Mesendoderm (in vitro differentiated cells): ENCODE results near the gene PRX.
"Not testable (repeated sequence)": the region's sequence is repeated elsewhere in the genome, so short reads cannot be mapped to it uniquely, and the experiment has no call there.

ENCODE experiments used
- DNase-seq: peaks from one replicate; pipeline ENCODE4 v3.0.0; 2013
- H2AK5ac ChIP-seq: 2 replicates; pipeline ENCODE4 v1.6.1; 2013; ENCODE audit warnings: low read length, inconsistent platforms
- H2BK120ac ChIP-seq: 2 replicates; pipeline ENCODE4 v1.6.1; 2013; ENCODE audit warnings: low read depth, mild to moderate bottlenecking, low read length, moderate library complexity, mixed read lengths
- H2BK15ac ChIP-seq: replicated peaks from 2 replicates; pipeline ENCODE4 v1.6.1; 2013; ENCODE audit warnings: low read depth, mild to moderate bottlenecking, moderate library complexity
- H2BK5ac ChIP-seq: 2 replicates; pipeline ENCODE4 v1.6.1; 2013; ENCODE audit warnings: low read length, inconsistent platforms
- H3K18ac ChIP-seq: 2 replicates; pipeline ENCODE4 v1.6.1; 2013; ENCODE audit warnings: mild to moderate bottlenecking, low read length, mixed read lengths
- H3K23ac ChIP-seq: one replicate; pipeline ENCODE4 v1.6.1; 2013; ENCODE audit warnings: low read length
- H3K27ac ChIP-seq: 2 replicates; pipeline ENCODE4 v1.5.1; 2013; ENCODE audit warnings: low read depth, mild to moderate bottlenecking, inconsistent platforms, low read length, moderate library complexity
- H3K27me3 ChIP-seq: 2 replicates; pipeline ENCODE4 v1.6.1; 2013; ENCODE audit warnings: low read length, control low read depth, mild to moderate bottlenecking, inconsistent platforms; ENCODE audit not compliant: insufficient read depth, poor library complexity
- H3K36me3 ChIP-seq: 2 replicates; pipeline ENCODE4 v1.6.1; 2013; ENCODE audit warnings: low read length, inconsistent platforms; ENCODE audit not compliant: control insufficient read depth, insufficient read depth
- H3K4ac ChIP-seq: one replicate; pipeline ENCODE4 v1.6.1; 2013; ENCODE audit warnings: low read depth, mild to moderate bottlenecking, low read length, moderate library complexity
- H3K4me1 ChIP-seq: 2 replicates; pipeline ENCODE4 v1.6.1; 2013; ENCODE audit warnings: low read depth, low read length, inconsistent platforms; ENCODE audit not compliant: control insufficient read depth
- H3K4me2 ChIP-seq: 2 replicates; pipeline ENCODE4 v1.6.1; 2013; ENCODE audit warnings: low read length
- H3K4me3 ChIP-seq: 2 replicates; pipeline ENCODE4 v1.5.1; 2013; ENCODE audit warnings: mild to moderate bottlenecking, low read length
- H3K56ac ChIP-seq: one replicate; pipeline ENCODE4 v1.6.1; 2013; ENCODE audit warnings: low read length
- H3K79me1 ChIP-seq: 2 replicates; pipeline ENCODE4 v1.6.1; 2013; ENCODE audit warnings: low read length, inconsistent platforms
- H3K79me2 ChIP-seq: 2 replicates; pipeline ENCODE4 v1.6.1; 2013; ENCODE audit warnings: mild to moderate bottlenecking, low read length; ENCODE audit not compliant: control insufficient read depth, insufficient read depth
- H3K9ac ChIP-seq: 2 replicates; pipeline ENCODE4 v1.6.1; 2013; ENCODE audit warnings: low read length, inconsistent platforms
- H4K5ac ChIP-seq: one replicate; pipeline ENCODE4 v1.6.1; 2013; ENCODE audit warnings: low read length
- H4K8ac ChIP-seq: one replicate; pipeline ENCODE4 v1.6.1; 2013; ENCODE audit warnings: low read depth, mild to moderate bottlenecking, control low read depth, low read length, moderate library complexity
- WGBS: extraction: QIAGEN DNeasy Blood & Tissue Kit; methylation state at CpG from one replicate; pipeline ENCODE4 v1.1.7; 2013; ENCODE audit warnings: low lambda C conversion rate, missing lambda C conversion rate; ENCODE audit not compliant: insufficient coverage; ENCODE audit errors: extremely low coverage; 5-methylcytosine and 5-hydroxymethylcytosine counted together

PRX gene

GRCh38 chr19:40442328-40443130, 29.4 kb upstream of the PRX start:
- H3K79me2 ChIP-seq = peaks cover 23% of the 10 kb centered on the region
- no peak for DNase-seq
- H4K5ac ChIP-seq = no peak overlapping the region
- peak overlapping the region; percentile 90 for H3K4me2 ChIP-seq
- H2AK5ac ChIP-seq = no peak overlapping the region
- H2BK5ac ChIP-seq = no peak overlapping the region
- no peak overlapping the region for H3K18ac ChIP-seq
- peaks cover 11% of the 10 kb centered on the region for H3K79me1 ChIP-seq
- H3K4me3 ChIP-seq = peak overlapping the region; percentile 65
- H4K8ac ChIP-seq = no peak overlapping the region
- peaks cover 2% of the 10 kb centered on the region for H3K36me3 ChIP-seq
- H3K9ac ChIP-seq = peak overlapping the region; percentile 86
- H3K4me1 ChIP-seq = no peaks in the 10 kb centered on the region
- peak overlapping the region; percentile 84 for H3K56ac ChIP-seq
- WGBS = no CpG with 5 or more reads among the region's 22 CpGs
- no peak overlapping the region for H2BK120ac ChIP-seq
- H2BK15ac ChIP-seq = no peak overlapping the region
- no peak overlapping the region for H3K4ac ChIP-seq
- no peaks in the 10 kb centered on the region for H3K27me3 ChIP-seq
- H3K27ac ChIP-seq = peak overlapping the region; percentile 20
- H3K23ac ChIP-seq = no peak overlapping the region

- H2BK5ac ChIP-seq = no peak overlapping the region
- H2BK15ac ChIP-seq = no peak overlapping the region
- H2BK120ac ChIP-seq = no peak overlapping the region
- H3K79me1 ChIP-seq = peaks cover 11% of the 10 kb centered on the region
- WGBS = no CpG with 5 or more reads among the region's 11 CpGs
- H3K23ac ChIP-seq = no peak overlapping the region
- H3K79me2 ChIP-seq = peaks cover 23% of the 10 kb centered on the region
- H3K27me3 ChIP-seq = no peaks in the 10 kb centered on the region
- no peak overlapping the region for H3K4me2 ChIP-seq
- H3K36me3 ChIP-seq = peaks cover 2% of the 10 kb centered on the region
- no peaks in the 10 kb centered on the region for H3K4me1 ChIP-seq
- no peak overlapping the region for H3K4ac ChIP-seq
- H3K27ac ChIP-seq = no peak overlapping the region
- H2AK5ac ChIP-seq = no peak overlapping the region
- no peak overlapping the region for H3K9ac ChIP-seq
- no peak overlapping the region for H3K56ac ChIP-seq
- no peak overlapping the region for H4K8ac ChIP-seq
- no peak overlapping the region for H4K5ac ChIP-seq
- H3K4me3 ChIP-seq = no peak overlapping the region
- no peak overlapping the region for H3K18ac ChIP-seq
- DNase-seq = no peak
These were observed 28.6 kb upstream of the PRX start for GRCh38 chr19:40441719-40442253.

- H3K36me3 ChIP-seq = peaks cover 2% of the 10 kb centered on the region
- H3K9ac ChIP-seq = no peak overlapping the region
- no peaks in the 10 kb centered on the region for H3K27me3 ChIP-seq
- H3K4me2 ChIP-seq = no peak overlapping the region
- no peak overlapping the region for H2AK5ac ChIP-seq
- H3K4me1 ChIP-seq = no peaks in the 10 kb centered on the region
- peaks cover 17% of the 10 kb centered on the region for H3K79me2 ChIP-seq
- no peak overlapping the region for H4K5ac ChIP-seq
- H3K4ac ChIP-seq = no peak overlapping the region
- no peak overlapping the region for H2BK15ac ChIP-seq
- no peak overlapping the region for H3K27ac ChIP-seq
- no peak for DNase-seq
- WGBS = no CpG with 5 or more reads among the region's 3 CpGs
- H3K56ac ChIP-seq = no peak overlapping the region
- no peak overlapping the region for H2BK5ac ChIP-seq
- H3K18ac ChIP-seq = no peak overlapping the region
- peaks cover 9% of the 10 kb centered on the region for H3K79me1 ChIP-seq
- H4K8ac ChIP-seq = no peak overlapping the region
- H3K4me3 ChIP-seq = no peak overlapping the region
- no peak overlapping the region for H2BK120ac ChIP-seq
- no peak overlapping the region for H3K23ac ChIP-seq
These were observed 25.1 kb upstream of the PRX start for GRCh38 chr19:40438284-40438683.

- H2BK120ac ChIP-seq = no peak overlapping the region
- H2AK5ac ChIP-seq = no peak overlapping the region
- H3K18ac ChIP-seq = peak overlapping the region; percentile 81
- no peaks in the 10 kb centered on the region for H3K79me1 ChIP-seq
- peak overlapping the region; percentile 87 for H3K4ac ChIP-seq
- no CpG with 5 or more reads among the region's 50 CpGs for WGBS
- H2BK15ac ChIP-seq = no peak overlapping the region
- H4K8ac ChIP-seq = peak overlapping the region; percentile 95
- peak overlapping the region; percentile 97 for H3K27ac ChIP-seq
- H2BK5ac ChIP-seq = peak overlapping the region; percentile 84
- H3K56ac ChIP-seq = peak overlapping the region; percentile 98
- H4K5ac ChIP-seq = peak overlapping the region; percentile 77
- no peaks in the 10 kb centered on the region for H3K4me1 ChIP-seq
- H3K9ac ChIP-seq = peak overlapping the region; percentile 92
- H3K23ac ChIP-seq = peak overlapping the region; percentile 66
- no peaks in the 10 kb centered on the region for H3K27me3 ChIP-seq
- no peaks in the 10 kb centered on the region for H3K36me3 ChIP-seq
- peak; percentile 94 for DNase-seq
- peak overlapping the region; percentile 23 for H3K4me3 ChIP-seq
- H3K4me2 ChIP-seq = peak overlapping the region; percentile 74
- no peaks in the 10 kb centered on the region for H3K79me2 ChIP-seq
These were observed 20.4 kb upstream of the PRX start for GRCh38 chr19:40433391-40434216.

- peak overlapping the region; percentile 98 for H3K56ac ChIP-seq
- not testable (repeated sequence) for H2BK15ac ChIP-seq, H3K36me3 ChIP-seq, H3K4me3 ChIP-seq, H2BK5ac ChIP-seq, H3K79me2 ChIP-seq, H3K4me2 ChIP-seq, H2BK120ac ChIP-seq, H4K5ac ChIP-seq, H3K27me3 ChIP-seq, H3K23ac ChIP-seq, H3K4me1 ChIP-seq, H4K8ac ChIP-seq, DNase-seq, H2AK5ac ChIP-seq, H3K79me1 ChIP-seq
- no CpG with 5 or more reads among the region's 7 CpGs for WGBS
- peak overlapping the region; percentile 87 for H3K4ac ChIP-seq
- H3K27ac ChIP-seq = peak overlapping the region; percentile 97
- peak overlapping the region; percentile 92 for H3K9ac ChIP-seq
- peak overlapping the region; percentile 81 for H3K18ac ChIP-seq
These were observed 19.6 kb upstream of the PRX start for GRCh38 chr19:40432760-40433159.
